Measurements from ENCODE around the gene TEX51. TPM values are rescaled to one million over a fixed set of nuclear protein-coding genes. Genes with fewer than 3 reads are reported as not detected.

The TEX51 gene
- polyA plus RNA-seq, 12 donors = not detected

Other genes starting within 250 kb of the TEX51 start
- 100 to 1,000 TPM in 6 of 12 donors, 10 to 100 TPM in 5, not detected in 1; 86.8 to 122 (median 101) TPM for gene GYPC, start 242.7 kb upstream of the TEX51 start, polyA plus RNA-seq (ENCODE audit: insufficient read length in 12 of 12)
- gene BIN1, start 208.3 kb downstream of the TEX51 start, polyA plus RNA-seq (ENCODE audit: insufficient read length in 12 of 12) = 1,000 to 10,000 TPM in 2 of 12 donors, 100 to 1,000 TPM in 10; 376 to 1,688 (median 716) TPM